GM23338 (cell line): ENCODE results near the gene CLDN7. TPM values are rescaled to one million over a fixed set of nuclear protein-coding genes. Genes with fewer than 3 reads are reported as not detected.

Experiments
- ATAC-seq: fragments of 200-7000 bp; cut with Tn5 transposase; 3 replicates; pipeline ENCODE4 v1.9.1; 2020
- DNase-seq: peaks from one replicate; pipeline ENCODE4 v3.0.0-alpha.2; 2015; ENCODE audit warnings: low spot score
- H2AFZ ChIP-seq: fragments of 200-600 bp; sonication (generic); 2 replicates; pipeline ENCODE4 v1.8.0; 2016; ENCODE audit warnings: antibody characterized with exemption, mild to moderate bottlenecking, moderate library complexity
- H3F3A ChIP-seq: fragments of 200-600 bp; sonication (generic); replicated peaks from 2 replicates; pipeline ENCODE4 v1.8.0; 2017; ENCODE audit warnings: antibody characterized with exemption, mixed run types, low read depth
- H3K27ac ChIP-seq: fragments of 200-600 bp; sonication (generic); 2 replicates; pipeline ENCODE4 v1.6.1; 2016; ENCODE audit warnings: low read depth
- H3K27me3 ChIP-seq: fragments of 200-600 bp; sonication (generic); 2 replicates; pipeline ENCODE4 v1.8.0; 2016; ENCODE audit warnings: mild to moderate bottlenecking, mixed run types, moderate library complexity; ENCODE audit not compliant: insufficient read depth
- H3K36me3 ChIP-seq: fragments of 200-600 bp; sonication (generic); 2 replicates; pipeline ENCODE4 v1.8.0; 2016; ENCODE audit warnings: mild to moderate bottlenecking; ENCODE audit not compliant: insufficient read depth
- H3K4me1 ChIP-seq: fragments of 200-600 bp; sonication (generic); 2 replicates; pipeline ENCODE4 v1.8.0; 2016; ENCODE audit warnings: mild to moderate bottlenecking, moderate library complexity; ENCODE audit not compliant: insufficient read depth
- H3K4me2 ChIP-seq: fragments of 200-600 bp; sonication (generic); 2 replicates; pipeline ENCODE4 v1.7.1; 2017; ENCODE audit warnings: mixed run types
- H3K4me3 ChIP-seq: fragments of 200-600 bp; sonication (generic); 2 replicates; pipeline ENCODE4 v1.6.1; 2016; ENCODE audit warnings: mixed run types
- H3K79me2 ChIP-seq: fragments of 200-600 bp; sonication (generic); replicated peaks from 2 replicates; pipeline ENCODE4 v1.8.0; 2017; ENCODE audit warnings: mild to moderate bottlenecking; ENCODE audit not compliant: insufficient read depth
- H3K9me2 ChIP-seq: fragments of 200-600 bp; sonication (generic); 2 replicates; pipeline ENCODE4 v1.8.0; 2017; ENCODE audit not compliant: insufficient read depth
- H4K20me1 ChIP-seq: fragments of 200-600 bp; sonication (generic); replicated peaks from 2 replicates; pipeline ENCODE4 v1.8.0; 2017; ENCODE audit warnings: mild to moderate bottlenecking; ENCODE audit not compliant: insufficient read depth
- H3K27ac Mint-ChIP-seq: 2 replicates; pipeline ENCODE4 v1.8.0; 2020; ENCODE audit warnings: inconsistent platforms, mild to moderate bottlenecking, moderate library complexity, mixed read lengths
- H3K27me3 Mint-ChIP-seq: 3 replicates; pipeline ENCODE4 v1.8.0; 2022; ENCODE audit warnings: low read depth, mild to moderate bottlenecking, moderate library complexity, mixed read lengths, inconsistent platforms; ENCODE audit not compliant: insufficient read depth, poor library complexity
- H3K36me3 Mint-ChIP-seq: 3 replicates; pipeline ENCODE4 v1.8.0; 2021; ENCODE audit warnings: low read depth, mild to moderate bottlenecking, inconsistent platforms, moderate library complexity, mixed read lengths
- H3K4me1 Mint-ChIP-seq: 3 replicates; pipeline ENCODE4 v1.8.0; 2020; ENCODE audit warnings: mild to moderate bottlenecking, inconsistent platforms, mixed read lengths
- H3K4me3 Mint-ChIP-seq: 3 replicates; pipeline ENCODE4 v1.8.0; 2021; ENCODE audit warnings: moderate library complexity, mild to moderate bottlenecking, inconsistent platforms, mixed read lengths
- H3K9me3 Mint-ChIP-seq: 3 replicates; pipeline ENCODE4 v1.8.0; 2020; ENCODE audit warnings: moderate library complexity, mild to moderate bottlenecking, inconsistent platforms, mixed read lengths
- CREB1 ChIP-seq: fragments of 250-450 bp; sonication (Bioruptor Pico); IDR thresholded peaks from 2 replicates; pipeline ENCODE4 v1.5.0; 2020; ENCODE audit warnings: low read depth, mild to moderate bottlenecking, moderate library complexity
- CTCF ChIP-seq, 2 experiments: fragments of 200-600 bp in 1 of 2; sonication (generic) in 1 of 2; conservative IDR thresholded peaks; 2 replicates each; pipeline versions ENCODE4 v1.5.1 to v1.6.1; 2016 to 2017; ENCODE audit warnings: antibody characterized with exemption in 2 of 2, low read depth in 2 of 2, mild to moderate bottlenecking in 2 of 2, moderate library complexity in 1 of 2
- ETS1 ChIP-seq: IDR thresholded peaks from 2 replicates; pipeline ENCODE4 v1.6.1; 2016; ENCODE audit warnings: antibody characterized with exemption
- EZH2 ChIP-seq: fragments of 200-600 bp; sonication (generic); IDR thresholded peaks from one replicate; pipeline ENCODE4 v1.8.0; 2017; ENCODE audit warnings: antibody characterized with exemption, mild to moderate bottlenecking, low read depth; ENCODE audit not compliant: unreplicated experiment
- EZH2phosphoT487 ChIP-seq: fragments of 200-600 bp; sonication (generic); IDR thresholded peaks from one replicate; pipeline ENCODE4 v1.8.1; 2018; ENCODE audit warnings: antibody characterized with exemption; ENCODE audit not compliant: unreplicated experiment
- JUNB ChIP-seq: IDR thresholded peaks from one replicate; pipeline ENCODE4 v1.6.1; 2016; ENCODE audit warnings: antibody characterized with exemption; ENCODE audit not compliant: unreplicated experiment
- NANOG ChIP-seq: IDR thresholded peaks from 2 replicates; pipeline ENCODE4 v1.6.1; 2016; ENCODE audit warnings: antibody characterized with exemption, borderline replicate concordance
- POLR2AphosphoS5 ChIP-seq: IDR thresholded peaks from 2 replicates; pipeline ENCODE4 v1.6.1; 2016; ENCODE audit warnings: antibody characterized with exemption, low read depth
- REST ChIP-seq: IDR thresholded peaks from one replicate; pipeline ENCODE4 v1.6.1; 2018; ENCODE audit warnings: antibody characterized with exemption; ENCODE audit not compliant: unreplicated experiment
- STAT1 ChIP-seq: IDR thresholded peaks from one replicate; pipeline ENCODE4 v1.6.1; 2016; ENCODE audit warnings: antibody characterized with exemption; ENCODE audit not compliant: unreplicated experiment
- ZNF114 ChIP-seq: fragments of 250-450 bp; sonication (Bioruptor Pico); IDR thresholded peaks from 2 replicates; pipeline ENCODE4 v1.5.0; 2020; ENCODE audit warnings: mild to moderate bottlenecking, moderate library complexity
- ZNF331 ChIP-seq: fragments of 250-450 bp; sonication (Bioruptor Pico); IDR thresholded peaks from 2 replicates; pipeline ENCODE4 v1.5.0; 2020; ENCODE audit warnings: low read depth, mild to moderate bottlenecking, moderate library complexity
- polyA plus RNA-seq: library from polyadenylated mRNA; unstranded; fragments of >200 nt; fragmentation: Nextera tagmentation; extraction: Ambion mirVana; gene quantifications from 2 replicates; pipeline ENCODE4 v1.2.1, GENCODE V29; 2016
- total RNA-seq: library from RNA; depleted of rRNA; stranded (reverse); fragments of >200 nt; shearing (Covaris generic); gene quantifications from 2 replicates; pipeline ENCODE4 v1.2.3, GENCODE V29; 2014

The CLDN7 gene
- total and polyA plus RNA-seq, 2 experiments from 2014 or later = 50.7 to 111 TPM

DNA sequence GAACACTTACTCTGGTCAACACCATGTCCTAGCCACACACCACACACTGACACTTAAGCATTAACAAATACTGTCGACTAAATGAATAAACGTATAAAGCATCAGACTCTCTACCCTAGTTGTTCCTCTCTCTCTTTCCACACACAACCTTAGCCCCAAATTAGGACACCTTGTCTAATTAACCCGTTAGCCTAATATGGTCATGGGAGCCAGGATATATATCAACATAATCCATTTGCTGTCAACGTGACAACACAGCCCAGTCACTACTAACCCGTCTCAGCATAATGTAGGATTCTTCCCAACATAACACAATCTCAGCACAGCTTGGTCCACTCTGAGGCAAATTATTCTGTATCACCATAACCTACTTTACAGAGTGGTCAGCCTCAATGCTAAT lies 30.2 kb downstream of the CLDN7 start (continued):
- TF ChIP-seq REST = no peak
- TF ChIP-seq POLR2AphosphoS5 = no peak
- TF ChIP-seq STAT1 = no peak

DNA sequence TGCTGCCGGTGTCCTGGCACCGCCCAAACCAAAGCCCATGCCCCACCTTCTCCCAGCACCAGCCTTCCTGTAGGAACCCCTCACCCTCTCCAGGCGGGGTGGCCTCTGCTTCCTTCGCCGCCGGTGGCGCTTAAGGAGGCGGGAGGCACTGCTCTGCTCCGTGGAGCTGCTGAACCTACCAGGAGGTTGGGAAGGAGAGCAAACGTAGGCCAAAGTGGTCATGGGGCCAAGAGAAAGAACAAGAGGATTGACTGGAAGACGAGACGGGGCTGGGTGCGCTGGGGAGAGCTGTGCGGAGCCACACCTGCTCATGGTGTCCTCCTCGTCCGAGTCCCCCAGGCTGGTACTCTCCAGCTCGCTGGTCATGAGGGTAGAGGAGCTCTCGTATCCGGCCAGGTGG lies 32.8 kb downstream of the CLDN7 start:
- DNase-seq (no peak), ATAC-seq (no peak)
- Histone ChIP-seq H3K4me2 (no peak overlapping the region), H3K79me2 (peaks cover 42% of the 10 kb centered on the region), H3K9me2 (no peaks in the 10 kb centered on the region), H4K20me1 (peaks cover 35% of the 10 kb centered on the region), H3F3A (peaks cover 5% of the 10 kb centered on the region; the same call in 1 of the 2 replicates), H3K4me3 (no peak overlapping the region), H3K4me1 (peaks cover 15% of the 10 kb centered on the region; the same call in 1 of the 2 replicates), H3K36me3 (peaks cover 4% of the 10 kb centered on the region; the same call in 1 of the 2 replicates), H2AFZ (no peak overlapping the region), H3K27me3 (no peaks in the 10 kb centered on the region), H3K27ac (no peak overlapping the region)
- H3K9me3 Mint-ChIP-seq = peaks cover 2% of the 10 kb centered on the region; the same call in 2 of the 3 replicates
- H3K4me1 Mint-ChIP-seq = peaks cover 16% of the 10 kb centered on the region
- H3K27ac Mint-ChIP-seq = no peak overlapping the region
- TF ChIP-seq STAT1 (no peak), ZNF114 (CRISPR knock-in tag) (no peak), CREB1 (CRISPR knock-in tag) (no peak), NANOG (no peak), ZNF331 (CRISPR knock-in tag) (no peak), JUNB (no peak), EZH2phosphoT487 (no peak), POLR2AphosphoS5 (no peak), ETS1 (no peak), REST (no peak), CTCF (conservative IDR thresholded peaks at IDR 0.05; ENCODE audit: low read depth in 2 of 2) (no peak), EZH2 (no peak)
- no peak overlapping the region for H3K4me3 Mint-ChIP-seq
- peaks cover 64% of the 10 kb centered on the region for H3K36me3 Mint-ChIP-seq
- H3K27me3 Mint-ChIP-seq = peaks cover 15% of the 10 kb centered on the region
